Activated CD8-positive, alpha-beta memory T cell treated with anti-CD3 and anti-CD28 coated beads for 36 hours (primary cell): ENCODE data around the gene HSPB8. TPM values are rescaled to one million over a fixed set of nuclear protein-coding genes. Genes with fewer than 3 reads are reported as not detected.

ENCODE experiments used
- CTCF ChIA-PET: fragments of 350-600 bp; sonication (Branson Sonifier 250); formaldehyde crosslinking; loops from one replicate; lab custom pipeline; 2021; ENCODE audit warnings: antibody characterized with exemption; lab: Charles Lee
- POLR2A ChIA-PET: fragments of 350-600 bp; sonication (Branson Sonifier 250); formaldehyde crosslinking; loops from one replicate; lab custom pipeline; 2021; ENCODE audit warnings: antibody characterized with exemption; lab: Charles Lee
- total RNA-seq, 2 experiments: library from RNA; stranded (reverse); gene quantifications; one replicate each; pipeline ENCODE4 v1.2.3, GENCODE V29; 2021

The HSPB8 gene
- total RNA-seq, 2 experiments from 2014 or later: not detected

DNA sequence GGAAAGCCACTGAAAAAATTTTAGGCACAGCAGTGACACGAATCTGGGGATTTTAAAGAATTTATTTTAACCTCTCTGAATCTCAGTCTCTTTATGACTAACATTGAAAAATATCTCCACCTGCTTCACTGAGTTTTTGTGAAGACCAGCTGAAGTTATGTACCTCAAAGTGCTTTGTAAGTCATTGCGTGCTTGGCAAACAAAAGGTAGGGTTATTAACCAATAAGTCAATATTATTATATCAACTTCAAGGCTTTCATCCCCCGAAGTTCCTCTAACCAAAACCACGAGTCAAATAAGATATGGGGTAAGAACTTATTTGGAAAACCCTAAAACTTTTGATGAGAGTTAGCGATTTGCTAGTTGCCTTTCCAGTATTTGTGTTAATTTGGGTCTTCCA is 62.3 kb downstream of the HSPB8 start:
- ChIA-PET POLR2A (no interaction called here), CTCF (no interaction called here)

DNA sequence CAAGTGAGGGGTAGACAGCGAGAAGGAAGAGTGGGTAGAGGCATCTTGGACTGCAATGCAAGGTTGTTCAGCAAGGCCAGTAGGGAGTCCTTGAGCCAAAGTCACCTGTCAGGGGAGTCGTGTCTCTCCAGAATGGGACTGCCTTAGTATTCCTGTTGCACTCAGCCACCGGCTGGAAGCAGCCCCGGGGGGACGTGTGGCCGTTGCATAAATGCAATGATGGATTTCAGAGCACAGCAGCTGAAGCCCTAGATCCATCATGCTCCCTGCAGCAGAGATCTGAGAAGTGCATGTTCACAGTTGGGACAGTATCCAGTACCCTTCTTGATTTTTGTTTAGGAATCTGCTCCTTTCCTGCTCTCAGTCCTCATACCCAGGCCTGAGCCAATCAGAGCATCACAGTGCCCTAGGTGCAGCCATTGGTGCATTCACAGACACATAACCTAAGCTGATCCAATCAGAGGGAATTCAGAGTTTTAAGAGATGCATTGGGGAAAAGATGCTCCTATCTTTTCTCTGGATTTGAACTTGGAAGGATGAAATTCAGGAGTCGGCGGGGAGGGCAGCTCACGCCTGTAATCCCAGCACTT is 62.9 kb downstream of the HSPB8 start:
- ChIA-PET POLR2A (no interaction called here), CTCF (no interaction called here)

Other genes with a start within 250 kb of the HSPB8 start
- not detected for gene SRRM4, start 197.4 kb upstream of the HSPB8 start, total RNA-seq
- gene CCDC60, start 155.8 kb downstream of the HSPB8 start, total RNA-seq: not detected